SK-N-MC (cell line): Measurements from ENCODE around the gene MC1R.

Experiments
- DNase-seq: peaks from one replicate; pipeline ENCODE4 v3.0.0-alpha.2; 2011; ENCODE audit warnings: low read depth, low spot score
- H3K27ac ChIP-seq: fragments of 200-600 bp; sonication (generic); 2 replicates; pipeline ENCODE4 v1.5.1; 2016; ENCODE audit warnings: mixed run types
- H3K36me3 ChIP-seq: fragments of 200-600 bp; sonication (generic); 2 replicates; pipeline ENCODE4 v1.6.1; 2017; ENCODE audit warnings: antibody characterized with exemption, low read length, mixed read lengths; ENCODE audit not compliant: insufficient read depth
- H3K4me3 ChIP-seq: fragments of 200-600 bp; sonication (generic); 2 replicates; pipeline ENCODE4 v1.5.1; 2016
- H3K9ac ChIP-seq: fragments of 200-600 bp; sonication (generic); 2 replicates; pipeline ENCODE4 v1.8.0; 2017; ENCODE audit warnings: mixed run types, mixed read lengths; ENCODE audit not compliant: insufficient read length
- H3K9me3 ChIP-seq: fragments of 200-600 bp; sonication (generic); 2 replicates; pipeline ENCODE4 v1.6.1; 2017; ENCODE audit warnings: low read depth, mild to moderate bottlenecking, antibody characterized with exemption, low read length, moderate library complexity, mixed read lengths
- EZH2 ChIP-seq: fragments of 200-600 bp; sonication (generic); IDR thresholded peaks from one replicate; pipeline ENCODE4 v1.6.1; 2017; ENCODE audit warnings: antibody characterized with exemption
- FOXP2 ChIP-seq: optimal IDR thresholded peaks from 2 replicates; pipeline ENCODE3; 2011; ENCODE audit warnings: mild to moderate bottlenecking, moderate library complexity; ENCODE audit not compliant: insufficient read depth; ENCODE audit errors: extremely low read length, control extremely low read depth
- POLR2AphosphoS5 ChIP-seq: IDR thresholded peaks from 2 replicates; pipeline ENCODE4 v1.6.1; 2012; ENCODE audit warnings: mild to moderate bottlenecking, low read depth, low read length, borderline replicate concordance

The MC1R gene

GRCh38 chr16:89951509-89951908 is 32.8 kb downstream of the MC1R start:
- Histone ChIP-seq H3K4me3 (no peak overlapping the region), H3K36me3 (no peaks in the 10 kb centered on the region), H3K27ac (no peak overlapping the region), H3K9me3 (no peaks in the 10 kb centered on the region), H3K9ac (no peak overlapping the region)
- DNase-seq, result no peak
- TF ChIP-seq EZH2 (no peak), POLR2AphosphoS5 (no peak), FOXP2 (no peak)

DNA sequence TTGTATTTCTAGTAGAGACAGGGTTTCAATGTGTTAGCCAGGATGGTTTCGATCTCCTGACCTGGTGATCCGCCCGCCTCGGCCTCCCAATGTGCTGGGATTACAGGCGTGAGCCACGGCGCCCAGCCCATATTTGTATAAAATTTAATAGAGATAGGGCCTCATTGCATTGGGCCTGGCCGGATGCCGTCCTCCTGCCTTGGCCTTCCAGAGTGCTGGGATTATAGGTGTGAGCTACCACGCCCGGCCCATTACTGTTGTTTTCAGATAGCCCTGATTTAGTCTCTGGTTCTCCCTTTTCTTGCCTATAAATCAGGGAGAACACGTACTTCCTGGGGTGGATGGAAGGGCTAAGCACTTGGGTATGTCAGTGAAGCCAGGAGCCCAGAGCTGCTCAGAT is 33.4 kb downstream of the MC1R start:
- no peak for TF ChIP-seq EZH2
- no peak for TF ChIP-seq FOXP2
- TF ChIP-seq POLR2AphosphoS5, result no peak
- Histone ChIP-seq H3K27ac (no peak overlapping the region), H3K4me3 (no peak overlapping the region), H3K9ac (no peak overlapping the region), H3K36me3 (no peaks in the 10 kb centered on the region), H3K9me3 (no peaks in the 10 kb centered on the region)
- DNase-seq, result no peak

DNA sequence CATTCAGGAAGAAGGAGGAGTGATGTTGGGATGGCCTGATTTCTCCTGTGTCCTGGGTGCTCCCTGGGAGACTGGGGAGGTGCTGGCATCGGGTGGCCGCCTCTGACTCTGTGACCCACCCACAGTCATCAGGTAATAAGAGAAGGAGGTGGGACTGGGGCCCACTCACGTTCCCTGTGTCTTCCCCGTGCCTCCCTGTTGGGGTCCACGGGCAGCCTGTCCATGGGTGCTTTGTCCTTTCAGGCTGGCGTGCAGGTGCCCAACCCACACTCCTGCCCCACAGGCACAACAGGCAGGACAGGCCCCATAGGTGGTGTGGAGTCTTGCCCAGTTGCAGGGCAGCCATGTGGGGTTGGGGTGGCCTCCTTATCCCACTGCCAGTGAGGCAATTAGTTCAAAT is 33.9 kb downstream of the MC1R start:
- H3K27ac ChIP-seq, result no peak overlapping the region

DNA sequence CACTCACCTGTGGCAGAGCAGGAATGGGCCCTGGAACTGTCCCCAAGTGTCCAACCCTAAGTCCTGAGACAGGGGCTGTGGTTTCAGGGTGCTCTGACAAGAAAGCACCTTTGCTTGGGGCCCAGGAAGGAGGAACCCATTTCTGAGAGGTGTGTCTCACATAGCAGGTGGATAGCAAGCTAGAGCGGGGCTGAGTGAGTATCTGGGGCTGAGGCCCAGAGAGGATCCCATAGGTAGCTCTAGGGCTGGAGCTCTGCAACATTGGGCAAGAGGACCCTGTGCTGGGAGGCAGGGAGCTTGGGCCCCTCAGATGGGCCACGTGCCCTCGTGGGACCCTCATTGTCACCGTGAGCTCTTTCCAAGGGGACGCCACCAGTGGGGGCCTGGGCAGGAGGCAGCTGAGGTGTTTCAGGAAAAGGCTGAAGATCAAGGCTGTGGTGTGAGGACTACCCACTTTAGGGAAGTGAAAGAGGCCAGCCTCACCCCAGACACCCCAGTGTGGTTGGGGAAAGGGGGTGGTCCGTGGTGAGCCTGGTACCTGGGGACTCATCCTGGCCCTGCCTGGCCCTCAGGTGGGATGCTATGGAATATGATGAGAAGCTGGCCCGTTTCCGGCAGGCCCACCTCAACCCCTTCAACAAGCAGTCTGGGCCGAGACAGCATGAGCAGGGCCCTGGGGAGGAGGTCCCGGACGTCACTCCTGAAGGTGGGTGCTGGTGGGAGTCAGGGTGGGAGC is 35.2 kb downstream of the MC1R start:
- no peak for DNase-seq
- TF ChIP-seq FOXP2, result no peak
- TF ChIP-seq POLR2AphosphoS5, result no peak
- TF ChIP-seq EZH2, result no peak
- Histone ChIP-seq H3K27ac (no peak overlapping the region), H3K36me3 (no peaks in the 10 kb centered on the region), H3K9ac (no peak overlapping the region), H3K4me3 (no peak overlapping the region), H3K9me3 (no peaks in the 10 kb centered on the region)

More for the DNA sequence above, 33.9 kb downstream of the MC1R start:
- no peaks in the 10 kb centered on the region for H3K9me3 ChIP-seq
- no peak overlapping the region for H3K4me3 ChIP-seq
- TF ChIP-seq FOXP2, result no peak
- H3K9ac ChIP-seq, result no peak overlapping the region
- H3K36me3 ChIP-seq, result no peaks in the 10 kb centered on the region
- DNase-seq, result no peak

DNA sequence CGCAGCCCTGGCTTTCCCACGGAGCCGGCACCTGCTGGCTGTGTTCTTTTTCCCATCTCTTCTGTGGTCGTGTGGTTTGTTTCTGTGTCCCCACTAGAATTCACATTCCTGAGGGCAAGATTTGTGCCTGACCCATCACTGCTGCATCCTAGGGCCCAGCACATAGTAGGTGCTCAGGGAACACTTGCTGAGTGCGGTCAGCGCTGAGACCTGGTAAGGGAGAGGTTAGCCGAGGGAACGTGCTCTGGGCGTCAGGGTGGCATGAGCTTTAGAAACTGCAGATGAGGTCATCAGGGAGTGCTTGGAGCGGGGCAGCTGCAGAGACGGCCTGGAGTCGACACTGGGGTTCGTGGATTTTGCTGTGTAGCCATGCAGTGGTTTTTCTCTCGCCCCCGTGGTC is 35.8 kb downstream of the MC1R start:
- no peaks in the 10 kb centered on the region for H3K36me3 ChIP-seq
- DNase-seq, result no peak
- H3K27ac ChIP-seq, result no peak overlapping the region
- no peak overlapping the region for H3K9ac ChIP-seq
- no peak for TF ChIP-seq FOXP2
- no peak for TF ChIP-seq POLR2AphosphoS5
- TF ChIP-seq EZH2, result no peak
- H3K4me3 ChIP-seq, result no peak overlapping the region
- no peaks in the 10 kb centered on the region for H3K9me3 ChIP-seq

DNA sequence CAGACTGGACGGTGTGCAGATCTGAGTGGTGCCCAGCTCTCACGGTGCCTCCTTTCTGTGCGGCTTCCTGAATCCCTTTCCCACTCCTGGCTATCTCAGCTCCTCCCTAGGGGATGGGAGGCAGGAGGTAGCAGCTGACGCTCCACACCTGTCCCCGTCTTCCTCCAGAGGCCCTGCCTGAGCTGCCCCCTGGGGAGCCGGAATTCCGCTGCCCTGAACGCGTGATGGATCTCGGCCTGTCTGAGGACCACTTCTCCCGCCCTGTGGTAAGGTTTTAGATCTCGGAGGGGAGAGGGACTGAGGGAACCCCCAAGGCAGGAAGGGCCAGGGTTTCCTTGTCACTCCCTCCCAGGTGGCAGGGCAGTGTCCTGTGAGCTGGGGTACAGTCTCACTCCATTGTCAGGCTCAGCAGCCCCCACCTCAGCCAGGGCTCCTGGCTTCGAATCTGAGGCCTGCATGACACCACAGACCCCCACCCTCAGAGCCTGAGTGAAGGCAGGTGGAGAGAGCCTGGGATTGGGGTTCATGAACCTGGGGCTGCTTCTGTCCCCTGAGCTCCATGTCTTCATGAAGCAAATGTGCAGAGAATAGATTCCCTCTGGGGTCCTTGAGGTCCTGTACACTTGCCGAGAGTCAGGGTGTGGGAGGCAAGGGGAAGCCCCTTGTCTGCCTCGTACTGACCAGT is 36.5 kb downstream of the MC1R start:
- H3K9ac ChIP-seq, result no peak overlapping the region
- TF ChIP-seq EZH2, result no peak
- no peak for TF ChIP-seq FOXP2
- TF ChIP-seq POLR2AphosphoS5, result no peak
- DNase-seq, result no peak
- H3K36me3 ChIP-seq, result no peaks in the 10 kb centered on the region
- H3K4me3 ChIP-seq, result no peak overlapping the region
- no peak overlapping the region for H3K27ac ChIP-seq
- no peaks in the 10 kb centered on the region for H3K9me3 ChIP-seq

- TF ChIP-seq POLR2AphosphoS5, result no peak
- TF ChIP-seq FOXP2, result no peak
- no peak for TF ChIP-seq EZH2
- Histone ChIP-seq H3K36me3 (no peaks in the 10 kb centered on the region), H3K9me3 (no peaks in the 10 kb centered on the region), H3K9ac (no peak overlapping the region), H3K27ac (no peak overlapping the region), H3K4me3 (no peak overlapping the region)
- no peak for DNase-seq
These were observed 38.0 kb downstream of the MC1R start for GRCh38 chr16:89956505-89957215.

GRCh38 chr16:89957216-89957785 is 38.6 kb downstream of the MC1R start:
- TF ChIP-seq FOXP2 (no peak), EZH2 (no peak), POLR2AphosphoS5 (no peak)
- no peak overlapping the region for H3K27ac ChIP-seq
- no peak overlapping the region for H3K4me3 ChIP-seq
- DNase-seq, result no peak
- no peaks in the 10 kb centered on the region for H3K9me3 ChIP-seq
- H3K36me3 ChIP-seq, result no peaks in the 10 kb centered on the region
- no peak overlapping the region for H3K9ac ChIP-seq

GRCh38 chr16:89958068-89958467 is 39.4 kb downstream of the MC1R start:
- H3K4me3 ChIP-seq, result no peak overlapping the region
- no peak for DNase-seq

More at GRCh38 chr16:89958068-89958467, 39.4 kb downstream of the MC1R start:
- Histone ChIP-seq H3K27ac (no peak overlapping the region), H3K9me3 (no peaks in the 10 kb centered on the region), H3K9ac (no peak overlapping the region), H3K36me3 (no peaks in the 10 kb centered on the region)
- no peak for TF ChIP-seq POLR2AphosphoS5
- TF ChIP-seq EZH2, result no peak
- TF ChIP-seq FOXP2, result no peak
